GM12801 (cell line): ENCODE measurements around the gene STN1.

Source experiments
- CTCF ChIP-seq: IDR thresholded peaks from one replicate; pipeline ENCODE4 v1.5.1; 2011; ENCODE audit warnings: control low read depth; ENCODE audit not compliant: insufficient read length; ENCODE audit errors: extremely low read depth

Gene STN1

DNA sequence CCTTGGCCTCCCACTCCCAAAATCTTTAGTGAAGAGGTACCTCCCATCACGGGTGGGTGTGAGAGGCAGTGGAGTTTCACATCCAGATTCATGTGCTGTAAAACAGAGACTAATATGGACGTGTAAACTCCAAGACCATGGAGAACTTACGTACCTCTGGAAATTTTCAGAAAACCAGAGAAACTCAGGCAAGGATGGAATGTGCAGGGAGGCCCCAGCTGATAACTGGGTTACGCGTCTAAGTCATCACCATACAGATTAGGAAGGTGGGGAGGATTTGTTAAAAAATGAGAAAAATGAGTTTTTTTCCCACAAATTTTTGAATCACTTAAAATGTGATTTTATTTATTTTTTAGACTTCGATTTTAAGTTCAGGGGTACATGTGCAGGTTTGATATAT lies 16.3 kb upstream of the STN1 start:
- TF ChIP-seq CTCF: no peak

GRCh38 chr10:103933557-103934121 lies 15.7 kb upstream of the STN1 start:
- TF ChIP-seq CTCF: no peak

- TF ChIP-seq CTCF: no peak
Measured at GRCh38 chr10:103932971-103933370, 15.0 kb upstream of the STN1 start.

DNA sequence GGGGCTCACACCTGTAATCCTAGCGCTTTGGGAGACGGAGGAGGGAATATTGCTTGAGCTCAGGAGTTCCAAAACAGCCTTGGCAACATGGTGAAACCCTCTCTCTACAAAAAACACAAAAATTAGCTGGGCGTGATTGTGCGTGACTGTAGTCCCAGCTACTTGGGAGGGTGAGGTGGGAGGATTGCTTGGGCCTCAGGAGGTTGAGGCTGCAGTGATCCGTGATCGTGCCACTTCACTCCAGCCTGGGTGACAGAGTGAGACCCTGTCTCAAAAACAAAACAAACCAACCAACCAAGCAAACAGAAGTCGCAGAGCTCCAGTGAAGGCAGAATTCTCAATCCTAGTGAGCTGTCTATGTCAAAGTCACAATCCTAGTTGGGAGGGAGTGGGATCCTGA lies 14.3 kb upstream of the STN1 start:
- TF ChIP-seq CTCF: no peak

GRCh38 chr10:103931603-103932002 lies 13.6 kb upstream of the STN1 start:
- no peak for TF ChIP-seq CTCF

DNA sequence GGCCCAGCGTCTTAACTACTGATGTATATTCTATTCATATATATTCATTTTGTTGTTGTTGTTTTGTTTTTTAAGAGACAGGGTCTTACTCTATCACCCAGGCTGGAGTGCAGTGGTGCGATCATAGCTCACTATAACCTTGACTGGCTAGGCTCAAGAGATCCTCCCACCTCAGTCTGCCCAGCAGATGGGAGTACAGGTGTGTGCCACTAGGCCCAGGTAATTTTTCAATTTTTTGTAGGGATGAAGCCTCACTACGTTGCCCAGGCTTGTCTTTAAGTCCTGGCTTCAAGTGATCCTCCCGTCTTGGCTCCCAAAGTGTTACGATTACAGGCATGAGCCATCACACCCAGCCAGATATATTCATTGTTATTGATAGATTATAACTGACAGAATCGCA lies 12.9 kb upstream of the STN1 start:
- TF ChIP-seq CTCF: no peak

GRCh38 chr10:103930449-103930848 lies 12.5 kb upstream of the STN1 start:
- no peak for TF ChIP-seq CTCF
